CD14-positive monocyte (primary cell): Measurements from ENCODE around the gene RBM19. TPM values are rescaled to one million over a fixed set of nuclear protein-coding genes. Genes with fewer than 3 reads are reported as not detected.

Experiments used
- DNase-seq, 3 donors: peaks; one replicate each; pipeline ENCODE4 v3.0.0-alpha.2; 2011 to 2022
- H2AFZ ChIP-seq: 2 replicates; pipeline ENCODE4 v1.6.0; 2012; ENCODE audit warnings: mild to moderate bottlenecking, low read depth, low read length, inconsistent platforms; ENCODE audit not compliant: insufficient read depth, poor library complexity, severe bottlenecking
- H3K27ac ChIP-seq, 2 donors: 1 replicate in 1 of 2; 2 replicates in 1 of 2; pipeline ENCODE4 v1.5.1; 2012 to 2013; ENCODE audit warnings: low read length in 2 of 2, control low read depth in 1 of 2, inconsistent platforms in 1 of 2, low read depth in 1 of 2, mild to moderate bottlenecking in 1 of 2
- H3K27me3 ChIP-seq, 2 donors: one replicate each; pipeline versions ENCODE4 v1.6.0 to v1.6.1; 2011 to 2013; ENCODE audit warnings: low read length in 2 of 2; ENCODE audit not compliant: control insufficient read depth in 2 of 2, insufficient read depth in 2 of 2
- H3K36me3 ChIP-seq, 2 donors: replicated peaks in 1 of 2; 1 replicate in 1 of 2; 2 replicates in 1 of 2; pipeline versions ENCODE4 v1.5.1 to v1.6.1; 2012 to 2013; ENCODE audit warnings: low read length in 2 of 2, control low read depth in 1 of 2, inconsistent platforms in 1 of 2, mild to moderate bottlenecking in 1 of 2; ENCODE audit not compliant: insufficient read depth in 2 of 2, control insufficient read depth in 1 of 2
- H3K4me1 ChIP-seq, 2 donors: 1 replicate in 1 of 2; 2 replicates in 1 of 2; pipeline versions ENCODE4 v1.5.1 to v1.6.1; 2012 to 2013; ENCODE audit warnings: low read length in 2 of 2, control low read depth in 1 of 2, inconsistent platforms in 1 of 2, mild to moderate bottlenecking in 1 of 2, moderate library complexity in 1 of 2; ENCODE audit not compliant: insufficient read depth in 2 of 2, control insufficient read depth in 1 of 2
- H3K4me2 ChIP-seq: replicated peaks from 2 replicates; pipeline ENCODE3; 2012; ENCODE audit warnings: low read length, moderate library complexity, mild to moderate bottlenecking; ENCODE audit not compliant: poor library complexity, severe bottlenecking; ENCODE audit errors: extremely low read depth
- H3K4me3 ChIP-seq, 3 experiments: fragments of 200-600 bp in 1 of 3; sonication (generic) in 1 of 3; replicated peaks in 1 of 3; 1 replicate in 2 of 3; 2 replicates in 1 of 3; pipeline ENCODE4 v1.5.1; 2011 to 2013; ENCODE audit warnings: low read length in 3 of 3, mild to moderate bottlenecking in 3 of 3, control low read depth in 2 of 3, low read depth in 2 of 3, inconsistent platforms in 1 of 3, moderate library complexity in 1 of 3
- H3K79me2 ChIP-seq: 2 replicates; pipeline ENCODE4 v1.6.0; 2012; ENCODE audit warnings: mild to moderate bottlenecking, control low read depth, inconsistent platforms, low read length, moderate library complexity; ENCODE audit not compliant: insufficient read depth
- H3K9ac ChIP-seq: 2 replicates; pipeline ENCODE4 v1.6.0; 2017; ENCODE audit warnings: low read length, mild to moderate bottlenecking; ENCODE audit not compliant: insufficient read depth, poor library complexity, severe bottlenecking
- H3K9me3 ChIP-seq, 2 donors: replicated peaks in 1 of 2; 1 replicate in 1 of 2; 2 replicates in 1 of 2; pipeline versions ENCODE4 v1.5.1 to v1.6.1; 2012 to 2013; ENCODE audit warnings: low read length in 2 of 2, control low read depth in 1 of 2; ENCODE audit not compliant: control insufficient read depth in 1 of 2, insufficient read depth in 1 of 2
- H4K20me1 ChIP-seq: 2 replicates; pipeline ENCODE4 v1.6.0; 2012; ENCODE audit warnings: mild to moderate bottlenecking, low read length, control low read depth, moderate library complexity; ENCODE audit not compliant: insufficient read depth
- H3K27ac Mint-ChIP-seq, 7 donors: one replicate each; pipeline ENCODE4 v1.8.0; 2020; ENCODE audit warnings: mild to moderate bottlenecking in 7 of 7, mixed read lengths in 7 of 7, moderate library complexity in 6 of 7, inconsistent platforms in 2 of 7
- H3K27me3 Mint-ChIP-seq, 3 donors: one replicate each; pipeline ENCODE4 v1.8.0; 2021 to 2022; ENCODE audit warnings: low read depth in 3 of 3, mild to moderate bottlenecking in 3 of 3, mixed read lengths in 3 of 3, moderate library complexity in 3 of 3, inconsistent platforms in 1 of 3
- H3K36me3 Mint-ChIP-seq, 2 donors: one replicate each; pipeline ENCODE4 v1.8.0; 2020; ENCODE audit warnings: mixed read lengths in 2 of 2, inconsistent platforms in 1 of 2, mild to moderate bottlenecking in 1 of 2
- H3K4me1 Mint-ChIP-seq: one replicate; pipeline ENCODE4 v1.8.0; 2020; ENCODE audit warnings: mild to moderate bottlenecking, mixed read lengths
- H3K4me3 Mint-ChIP-seq, 2 donors: one replicate each; pipeline ENCODE4 v1.8.0; 2020; ENCODE audit warnings: mild to moderate bottlenecking in 2 of 2, mixed read lengths in 2 of 2, moderate library complexity in 1 of 2
- H3K9me3 Mint-ChIP-seq, 7 donors: one replicate each; pipeline ENCODE4 v1.8.0; 2020 to 2022; ENCODE audit warnings: mixed read lengths in 7 of 7, mild to moderate bottlenecking in 6 of 7, moderate library complexity in 6 of 7, inconsistent platforms in 2 of 7
- WGBS: methylation state at CpG from one replicate; pipeline ENCODE4 v1.1.5; 2013; ENCODE audit warnings: missing lambda C conversion rate; ENCODE audit not compliant: insufficient coverage; 5-methylcytosine and 5-hydroxymethylcytosine counted together
- intact Hi-C, 2 donors: fragments of 100-400 bp; cut with micrococcal nuclease; formaldehyde crosslinking; loops; one replicate each; pipeline versions ENCODE4 v1.15.0 to v1.15.1; 2023
- polyA plus RNA-seq, 3 donors: library from polyadenylated mRNA; depleted of rRNA in 1 of 3; unstranded in 2 of 3; stranded (reverse) in 1 of 3; fragments of 300-500 nt in 2 of 3; fragments of >200 nt in 1 of 3; fragmentation: Illumina TruSeq in 2 of 3; gene quantifications; 1 replicate in 2 of 3; 2 replicates in 1 of 3; pipeline ENCODE4 v1.2.3, GENCODE V29; 2012 to 2021
- TF ChIP-seq, protein P1 (sequence below): fragments of 200-600 bp; IDR thresholded peaks from one replicate; pipeline ENCODE4 v1.8.0; 2022; ENCODE audit warnings: antibody characterized with exemption, mild to moderate bottlenecking

The RBM19 gene
- polyA plus RNA-seq, 3 donors: 2.1 to 30.4 (median 2.2) TPM

DNA sequence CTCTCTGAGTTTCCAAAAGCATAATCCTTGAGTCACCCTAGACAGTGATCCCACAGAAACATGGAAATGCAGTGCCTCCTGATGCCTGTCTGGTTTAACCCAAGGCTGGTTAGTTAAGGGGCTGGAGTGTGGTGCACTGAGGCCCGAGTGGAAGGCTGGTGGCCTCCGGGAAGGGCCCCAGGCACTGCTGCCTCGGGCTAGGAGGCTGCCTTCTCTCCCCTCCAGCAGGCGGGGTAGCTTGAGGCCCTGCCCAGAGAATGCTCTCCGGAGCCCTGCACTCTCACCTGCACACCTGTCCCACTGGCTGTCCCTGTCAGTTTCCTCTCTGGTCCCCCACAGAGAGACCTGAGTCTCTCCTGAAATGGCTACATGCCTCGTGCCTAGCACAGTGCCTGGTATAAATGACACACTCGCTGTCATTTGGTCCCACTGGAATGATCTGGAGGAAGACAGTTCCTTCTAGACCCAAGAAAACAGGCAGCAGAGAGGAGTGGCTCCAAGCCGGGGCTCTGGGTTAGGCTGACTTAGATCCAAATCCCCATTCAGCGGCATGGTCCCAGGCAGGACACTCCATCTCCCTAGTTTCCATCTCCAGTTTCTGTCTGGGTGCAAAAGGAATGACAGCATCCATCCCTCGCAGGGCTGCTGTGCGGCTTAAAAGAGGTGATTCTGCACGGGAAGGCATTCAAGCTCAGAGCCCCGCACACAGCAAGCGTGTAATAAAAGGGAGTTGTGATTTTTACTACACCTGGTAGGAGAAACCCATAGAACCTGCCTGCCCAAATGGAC lies 54.0 kb downstream of the RBM19 start:
- Histone ChIP-seq H3K9me3 (no peaks in the 10 kb centered on the region), H3K27ac (no peak overlapping the region), H3K27me3 (no peaks in the 10 kb centered on the region), H3K36me3 (peaks cover 37 to 97% of the 10 kb centered on the region in 2 donors), H4K20me1 (no peaks in the 10 kb centered on the region), H3K9ac (no peak overlapping the region), H2AFZ (no peak overlapping the region), H3K79me2 (no peaks in the 10 kb centered on the region), H3K4me1 (no peaks in the 10 kb centered on the region), H3K4me2 (no peak overlapping the region), H3K4me3 (no peak overlapping the region)
- Mint-ChIP-seq H3K27ac (no peak overlapping the region), H3K9me3 (no peaks in the 10 kb centered on the region), H3K4me1 (no peaks in the 10 kb centered on the region), H3K36me3 (peaks cover 69 to 78% of the 10 kb centered on the region in 2 donors), H3K27me3 (no peaks in the 10 kb centered on the region), H3K4me3 (no peak overlapping the region)
- TF ChIP-seq, protein P1, sequence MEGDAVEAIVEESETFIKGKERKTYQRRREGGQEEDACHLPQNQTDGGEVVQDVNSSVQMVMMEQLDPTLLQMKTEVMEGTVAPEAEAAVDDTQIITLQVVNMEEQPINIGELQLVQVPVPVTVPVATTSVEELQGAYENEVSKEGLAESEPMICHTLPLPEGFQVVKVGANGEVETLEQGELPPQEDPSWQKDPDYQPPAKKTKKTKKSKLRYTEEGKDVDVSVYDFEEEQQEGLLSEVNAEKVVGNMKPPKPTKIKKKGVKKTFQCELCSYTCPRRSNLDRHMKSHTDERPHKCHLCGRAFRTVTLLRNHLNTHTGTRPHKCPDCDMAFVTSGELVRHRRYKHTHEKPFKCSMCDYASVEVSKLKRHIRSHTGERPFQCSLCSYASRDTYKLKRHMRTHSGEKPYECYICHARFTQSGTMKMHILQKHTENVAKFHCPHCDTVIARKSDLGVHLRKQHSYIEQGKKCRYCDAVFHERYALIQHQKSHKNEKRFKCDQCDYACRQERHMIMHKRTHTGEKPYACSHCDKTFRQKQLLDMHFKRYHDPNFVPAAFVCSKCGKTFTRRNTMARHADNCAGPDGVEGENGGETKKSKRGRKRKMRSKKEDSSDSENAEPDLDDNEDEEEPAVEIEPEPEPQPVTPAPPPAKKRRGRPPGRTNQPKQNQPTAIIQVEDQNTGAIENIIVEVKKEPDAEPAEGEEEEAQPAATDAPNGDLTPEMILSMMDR: no peak
- DNase-seq: no peak
- 98% methylated on average over 13 of the region's 14 CpGs for WGBS
- intact Hi-C loops: loop anchor here (5.0 kb wide), 1 partner anchor 450 kb away; no protein-coding TSS in a partner anchor

DNA sequence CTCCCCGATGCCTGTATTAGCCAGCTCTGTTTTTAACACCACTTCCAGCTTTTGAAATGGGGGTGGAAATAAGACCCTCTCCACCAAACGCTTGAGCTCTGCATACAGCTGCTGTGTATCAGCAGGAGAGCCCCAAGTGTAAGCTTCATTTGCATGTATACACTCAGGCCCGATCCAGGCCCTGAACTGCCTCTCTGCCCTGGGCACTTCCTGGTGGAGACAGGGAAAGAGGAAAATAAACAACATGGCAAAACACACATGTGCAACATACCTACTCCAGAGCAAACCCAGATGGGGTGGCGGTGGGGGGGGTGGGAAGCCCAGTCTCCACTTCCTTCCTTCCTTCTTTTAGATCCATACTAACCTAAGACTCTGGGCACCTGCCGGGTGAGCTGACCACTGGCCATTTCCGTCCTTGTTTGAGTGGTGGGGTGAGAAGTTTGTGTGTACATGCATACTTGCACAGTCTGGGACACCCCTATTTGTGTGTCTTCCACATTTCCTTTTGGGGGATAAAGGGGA lies 55.3 kb downstream of the RBM19 start:
- H3K4me3 ChIP-seq: no peak overlapping the region
- TF ChIP-seq, protein P1: no peak
- no peak overlapping the region for H3K4me2 ChIP-seq
- no peaks in the 10 kb centered on the region for H3K9me3 Mint-ChIP-seq
- peaks cover 68 to 75% of the 10 kb centered on the region in 2 donors for H3K36me3 Mint-ChIP-seq
- no peaks in the 10 kb centered on the region for H3K27me3 ChIP-seq
- no peaks in the 10 kb centered on the region for H4K20me1 ChIP-seq
- H3K4me3 Mint-ChIP-seq: no peak overlapping the region
- 100% methylated on average over 1 of the region's 6 CpGs for WGBS
- no peaks in the 10 kb centered on the region for H3K4me1 Mint-ChIP-seq
- H3K4me1 ChIP-seq: no peaks in the 10 kb centered on the region
- H3K9me3 ChIP-seq: no peaks in the 10 kb centered on the region
- no peak overlapping the region for H2AFZ ChIP-seq
- DNase-seq: no peak
- H3K27ac ChIP-seq: no peak overlapping the region
- no peaks in the 10 kb centered on the region for H3K27me3 Mint-ChIP-seq
- peak overlapping the region in 1 of 7 donors; percentile 24 for H3K27ac Mint-ChIP-seq
- peaks cover 45 to 98% of the 10 kb centered on the region in 2 donors for H3K36me3 ChIP-seq
- H3K9ac ChIP-seq: no peak overlapping the region
- intact Hi-C loops: loop anchor here (5.0 kb wide), 1 partner anchor 449 kb away; no protein-coding TSS in a partner anchor
- H3K79me2 ChIP-seq: no peaks in the 10 kb centered on the region
